Endothelial cell of coronary artery (primary cell): ENCODE measurements around the gene EPB41L4B. TPM values are rescaled to one million over a fixed set of nuclear protein-coding genes. Genes with fewer than 3 reads are reported as not detected.

ENCODE experiments used
- total RNA-seq: library from RNA; depleted of rRNA; stranded (reverse); fragments of >200 nt; gene quantifications from 2 replicates; pipeline ENCODE4 v1.2.3, GENCODE V29; 2014

EPB41L4B gene
- total RNA-seq: 1.2 and 1.3 TPM in 2 replicates

GRCh38 chr9:109320742-109321448 lies at the start of gene EPB41L4B:
EPB41L4B (minus strand) TSS chr9:109321059; CDS start chr9:109320446, 613 bp downstream.

GRCh38 chr9:109166771-109167601 lies 153.9 kb downstream of the EPB41L4B start, which contains the start of gene FRRS1L:
FRRS1L (minus strand) TSS chr9:109167249; CDS start chr9:109167138, 111 bp downstream.

Other genes with a start within 250 kb of the EPB41L4B start
- gene TMEM245, start 201.1 kb downstream of the EPB41L4B start, total RNA-seq: 35.3 and 50.6 TPM in 2 replicates
- 0.28 TPM in 1 of 2 replicates, not detected in the other for gene FRRS1L, start 153.8 kb downstream of the EPB41L4B start, total RNA-seq
- gene PTPN3, start 177.2 kb upstream of the EPB41L4B start, total RNA-seq: under 0.01 and 2.8 TPM in 2 replicates